GM19035 (cell line): ENCODE measurements around the gene SRI.

Experiments
- ATAC-seq: cut with Tn5 transposase; IDR thresholded peaks from one replicate; pipeline ENCODE4 v1.9.1; 2021; ENCODE audit not compliant: unreplicated experiment

Gene SRI

DNA sequence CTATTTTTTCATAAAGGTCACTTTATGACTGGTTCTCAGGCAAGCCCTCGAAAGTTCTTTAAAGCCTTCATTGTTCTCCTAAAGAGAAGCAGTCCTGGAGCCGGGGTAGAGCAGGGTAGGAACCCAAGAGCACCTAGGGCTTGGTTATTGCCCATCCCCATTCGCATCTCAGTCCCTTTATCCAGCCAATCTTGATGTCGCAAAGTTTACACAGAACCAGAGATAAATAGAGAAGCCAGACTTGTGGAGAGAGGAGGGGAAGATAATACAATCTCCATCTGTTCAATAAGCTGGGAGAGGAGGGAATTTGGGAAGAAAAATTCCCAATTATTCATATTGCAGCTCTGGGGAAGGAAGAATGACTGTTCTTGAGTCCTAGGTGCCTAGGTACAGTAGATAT lies 6.4 kb upstream of the SRI start:
- no peak for ATAC-seq

DNA sequence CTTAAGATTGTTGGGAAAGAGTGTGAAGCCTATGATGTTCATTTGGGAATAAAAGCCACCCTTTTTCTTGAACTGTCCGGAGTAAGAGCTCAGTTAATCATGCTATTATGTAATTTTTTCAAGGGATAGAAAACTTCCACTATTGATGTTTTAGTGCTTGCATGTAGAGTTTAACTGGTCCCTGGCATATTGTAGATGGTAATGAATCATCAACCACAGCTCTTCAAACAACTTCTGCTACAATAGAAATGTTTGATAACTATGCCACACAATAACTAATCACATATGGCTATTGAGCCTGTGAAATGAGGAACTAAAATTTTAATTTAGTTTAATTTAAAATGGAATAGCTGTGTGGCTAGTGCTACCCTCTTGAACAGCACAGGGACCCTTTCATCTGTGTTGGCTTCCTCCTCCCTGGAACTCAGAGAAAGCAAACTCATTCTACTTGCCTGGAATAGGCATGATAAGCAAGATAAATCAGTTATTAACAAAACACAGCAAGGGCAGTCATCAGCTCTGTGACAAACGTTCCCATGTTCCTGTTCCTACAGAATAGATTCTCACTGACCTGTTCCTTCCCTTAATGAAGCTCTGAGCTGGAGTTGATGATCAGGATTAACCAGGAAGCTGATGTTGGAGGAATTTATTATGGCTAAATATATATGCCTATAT lies 4.9 kb upstream of the SRI start:
- no peak for ATAC-seq

DNA sequence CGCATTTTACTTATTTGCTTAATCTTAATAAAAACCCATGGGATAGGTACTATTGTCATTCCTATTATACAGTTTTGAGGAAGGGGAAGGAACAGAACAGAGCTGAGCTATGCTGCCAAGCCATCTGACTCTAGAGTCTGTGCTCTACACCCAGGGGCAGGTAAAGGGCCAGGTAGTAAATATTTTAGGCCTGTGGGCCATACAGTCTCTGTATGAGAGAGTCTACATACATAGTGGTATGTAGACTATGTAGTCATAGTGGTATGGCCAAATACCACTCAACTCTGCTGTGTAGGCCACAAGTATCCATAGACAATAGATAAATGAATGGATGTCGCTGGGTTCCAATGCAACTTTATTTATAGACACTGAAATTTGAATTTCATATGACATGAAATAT lies 3.4 kb upstream of the SRI start:
- no peak for ATAC-seq

DNA sequence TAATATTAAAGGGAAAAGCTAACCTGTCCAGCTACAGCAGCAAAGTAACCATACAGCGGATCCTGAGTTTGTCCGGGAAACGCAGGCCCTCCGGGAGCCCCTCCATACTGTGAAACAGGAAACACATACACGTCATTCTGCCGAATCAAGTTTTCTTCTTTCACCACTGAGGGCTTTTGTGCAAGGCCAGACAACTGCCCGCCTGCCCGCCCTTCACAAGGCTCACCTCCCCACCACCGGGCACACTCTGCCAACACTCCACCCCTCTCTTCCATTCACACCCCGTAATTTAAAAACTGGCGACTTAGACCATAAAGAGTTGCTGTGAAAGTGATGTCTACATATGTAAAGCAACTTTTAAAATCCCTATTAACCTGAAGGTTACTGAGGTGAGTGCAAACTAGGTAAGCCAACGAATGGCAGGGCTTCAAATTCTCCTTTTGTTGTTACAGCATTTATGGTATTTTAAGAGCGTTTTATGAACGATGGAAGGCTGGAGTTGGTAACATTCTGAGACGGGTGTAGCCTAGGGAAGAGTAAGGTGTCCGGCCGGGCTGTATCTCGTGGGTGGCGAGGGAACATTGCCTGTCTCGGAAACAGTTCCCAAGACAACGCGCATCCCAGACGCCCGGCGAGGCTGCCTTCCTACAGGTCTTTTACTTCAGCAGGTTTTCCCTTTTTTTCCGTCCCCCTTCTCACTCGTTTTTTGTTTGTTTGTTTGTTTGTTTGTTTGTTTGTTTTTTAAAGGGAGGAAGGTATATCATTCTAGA lies 817 bp downstream of the SRI start:
- peak; percentile 31 for ATAC-seq

DNA sequence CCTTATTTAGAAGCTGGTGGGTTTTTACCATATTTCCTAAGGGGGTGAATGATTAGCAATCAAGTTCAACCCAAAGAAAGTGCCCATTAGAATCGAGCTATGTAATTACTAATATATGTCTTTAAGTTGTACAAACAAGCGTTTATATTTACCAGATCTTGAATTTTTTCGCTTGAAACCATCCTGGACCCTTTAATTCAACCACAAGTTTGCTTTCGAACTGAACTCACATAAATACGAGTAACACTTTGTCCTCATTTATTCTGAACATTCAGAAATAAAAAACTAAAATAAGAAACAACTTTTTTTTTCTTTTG lies 1.5 kb downstream of the SRI start:
- no peak for ATAC-seq

DNA sequence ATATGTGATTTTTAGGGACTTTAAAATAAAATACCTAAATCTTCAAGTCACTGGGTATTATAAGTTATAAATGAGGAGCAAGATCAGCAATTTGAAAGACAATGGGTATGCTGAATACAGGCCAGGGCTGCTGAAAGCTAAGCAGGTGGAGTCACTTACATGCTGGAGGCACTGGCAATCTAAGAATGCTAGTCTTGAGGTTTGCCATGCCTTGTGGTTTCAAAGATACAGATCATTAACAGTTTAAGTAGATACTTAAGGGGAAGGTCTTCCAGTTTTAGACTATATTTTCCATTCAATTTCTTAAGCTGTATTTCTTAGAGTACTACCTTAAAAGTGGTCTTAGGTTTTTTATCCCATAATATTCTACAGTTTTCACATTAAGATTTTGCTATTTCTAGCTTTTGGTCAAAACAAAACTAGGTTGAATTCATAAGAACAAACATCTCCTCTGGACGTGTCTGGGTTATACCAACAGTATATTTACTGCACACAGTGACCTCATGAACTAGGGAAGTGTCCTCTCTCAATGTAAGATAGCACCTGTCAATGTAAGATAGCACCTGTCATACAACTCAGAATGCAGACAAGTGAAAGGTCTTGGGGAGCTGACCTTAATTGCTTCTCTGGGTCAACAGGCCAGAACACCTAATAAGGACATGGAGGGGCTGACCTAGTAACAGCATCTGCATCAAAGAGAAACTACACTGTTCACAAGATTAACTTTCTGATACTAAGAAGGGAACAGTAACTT lies 2.0 kb downstream of the SRI start:
- ATAC-seq: peak; percentile 68

DNA sequence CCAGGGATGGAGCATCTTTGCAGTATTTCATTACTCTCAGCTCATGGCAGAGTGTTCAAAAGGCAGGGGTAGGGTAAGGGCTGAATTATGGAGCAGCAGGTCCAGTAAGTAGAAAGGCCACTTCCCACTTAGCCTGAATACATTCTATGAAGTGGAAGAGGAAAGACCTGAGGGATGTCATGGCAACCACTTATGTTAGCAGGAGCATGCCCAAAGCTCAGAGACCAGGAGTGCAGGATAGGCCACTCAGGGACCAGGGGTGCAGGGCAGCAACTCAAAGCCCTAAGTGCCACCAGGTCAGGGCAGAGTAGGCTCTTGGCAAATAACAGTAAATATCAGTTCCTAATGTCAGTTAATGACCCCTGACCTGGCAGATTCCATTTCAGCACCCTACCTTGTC lies 3.6 kb downstream of the SRI start:
- no peak for ATAC-seq

DNA sequence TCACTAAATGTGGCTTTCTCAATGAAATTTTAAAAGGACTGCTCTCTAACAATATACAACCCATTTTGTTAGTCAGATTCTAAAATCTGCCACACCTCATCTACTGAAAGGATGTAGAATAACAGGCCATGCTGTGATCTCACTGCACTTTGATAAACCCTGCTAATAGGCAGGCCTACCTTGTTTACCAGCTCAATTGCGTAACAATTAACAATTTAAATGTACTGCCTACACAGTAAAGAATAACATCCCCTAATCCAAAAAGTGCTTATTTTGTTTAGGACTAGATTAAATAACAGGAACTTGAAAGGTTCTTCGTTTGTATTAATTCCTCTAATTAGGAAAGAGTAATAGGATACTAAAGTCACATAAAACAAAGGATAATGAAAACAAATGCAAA lies 4.5 kb downstream of the SRI start:
- no peak for ATAC-seq

DNA sequence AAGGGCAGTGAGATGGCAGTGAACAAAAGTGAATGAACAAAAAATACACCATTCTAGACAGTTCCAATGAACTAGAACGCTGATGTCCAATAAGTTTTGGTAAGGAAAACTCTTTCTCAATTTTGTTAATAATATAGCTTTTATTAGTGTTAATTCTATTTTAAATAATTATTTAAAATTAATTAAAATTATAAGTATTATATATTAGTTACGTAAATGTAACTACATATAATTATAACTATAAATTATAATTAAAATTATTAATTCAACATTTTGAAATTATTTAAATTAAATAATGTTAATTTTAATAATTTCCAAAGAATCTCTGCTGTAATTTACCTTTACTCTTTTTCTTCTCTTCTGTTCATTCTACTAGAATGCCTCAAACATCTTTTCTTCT lies 5.4 kb downstream of the SRI start:
- no peak for ATAC-seq

DNA sequence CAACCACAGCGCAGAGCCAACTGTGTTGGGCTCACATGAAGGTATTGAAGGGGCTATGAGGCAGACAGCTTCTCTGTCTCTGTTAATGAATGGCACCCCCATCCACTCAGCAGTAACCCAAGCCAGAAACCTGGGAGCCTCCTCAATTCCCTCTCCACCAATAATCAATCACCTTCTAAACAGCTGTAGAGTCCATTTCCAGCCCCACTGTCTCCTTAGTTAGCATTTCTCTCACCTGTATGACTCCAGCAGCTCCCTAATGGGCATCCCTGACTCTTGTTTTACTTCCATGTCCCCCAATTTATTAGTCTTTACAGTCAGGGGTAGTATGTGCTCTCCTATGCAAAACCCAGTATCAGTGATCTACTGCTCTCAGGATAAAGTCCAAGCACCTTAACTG lies 6.9 kb downstream of the SRI start:
- no peak for ATAC-seq

DNA sequence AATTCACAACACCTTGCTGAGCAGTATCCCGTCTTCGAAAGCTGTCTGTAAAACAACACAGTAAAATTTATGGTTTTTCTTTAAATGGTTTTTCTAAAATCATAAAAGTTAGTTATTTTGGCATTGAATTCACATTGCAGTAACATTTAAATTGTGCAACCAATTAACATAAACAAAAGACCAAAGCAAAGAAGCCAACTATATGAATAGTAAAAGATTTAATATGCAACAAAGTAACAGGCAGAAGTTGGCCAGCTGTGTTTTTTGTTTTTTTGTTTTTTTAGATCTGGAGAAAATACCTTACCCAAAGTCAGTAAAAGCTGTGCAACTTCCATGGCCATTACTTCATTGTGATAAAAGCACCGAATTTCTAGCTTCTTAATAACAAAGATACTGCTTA lies 11.3 kb downstream of the SRI start:
- ATAC-seq: no peak

DNA sequence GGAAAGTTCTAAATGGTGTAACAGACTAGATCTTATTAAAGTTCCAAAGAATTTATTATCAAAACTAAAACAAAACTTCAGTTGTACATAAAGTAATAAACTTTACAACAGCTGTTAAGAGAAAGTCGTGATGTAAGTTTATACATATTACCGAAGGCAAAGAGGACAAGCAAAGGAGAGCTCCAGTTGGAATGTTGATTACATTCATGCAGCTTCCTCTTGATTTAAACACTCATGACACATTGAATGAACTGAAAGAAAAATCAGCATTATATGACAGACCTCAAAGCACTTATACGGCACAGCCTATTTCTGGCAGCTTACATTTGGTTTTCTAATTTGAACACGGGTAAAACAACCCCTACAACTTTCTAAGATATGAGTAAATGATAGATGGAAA lies 13.6 kb downstream of the SRI start:
- ATAC-seq: no peak

DNA sequence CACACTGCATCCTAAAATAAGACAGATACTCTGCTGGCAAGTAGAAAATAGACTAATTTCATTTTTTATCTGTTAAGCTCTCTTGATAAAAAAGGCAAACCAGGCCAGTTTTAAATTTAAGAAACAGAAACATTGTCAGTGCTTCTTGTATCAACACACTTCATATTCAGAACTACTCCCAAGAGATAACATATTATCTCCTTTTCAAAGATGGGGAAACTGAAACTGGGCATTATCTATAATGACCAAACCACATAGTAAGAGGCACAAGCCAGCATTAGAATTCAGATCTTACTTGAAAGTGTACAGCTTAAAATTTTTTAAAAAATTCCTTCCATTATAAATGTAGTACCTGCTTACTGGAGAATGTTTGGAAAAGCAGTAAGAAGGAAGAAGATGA lies 14.7 kb downstream of the SRI start:
- ATAC-seq: no peak

DNA sequence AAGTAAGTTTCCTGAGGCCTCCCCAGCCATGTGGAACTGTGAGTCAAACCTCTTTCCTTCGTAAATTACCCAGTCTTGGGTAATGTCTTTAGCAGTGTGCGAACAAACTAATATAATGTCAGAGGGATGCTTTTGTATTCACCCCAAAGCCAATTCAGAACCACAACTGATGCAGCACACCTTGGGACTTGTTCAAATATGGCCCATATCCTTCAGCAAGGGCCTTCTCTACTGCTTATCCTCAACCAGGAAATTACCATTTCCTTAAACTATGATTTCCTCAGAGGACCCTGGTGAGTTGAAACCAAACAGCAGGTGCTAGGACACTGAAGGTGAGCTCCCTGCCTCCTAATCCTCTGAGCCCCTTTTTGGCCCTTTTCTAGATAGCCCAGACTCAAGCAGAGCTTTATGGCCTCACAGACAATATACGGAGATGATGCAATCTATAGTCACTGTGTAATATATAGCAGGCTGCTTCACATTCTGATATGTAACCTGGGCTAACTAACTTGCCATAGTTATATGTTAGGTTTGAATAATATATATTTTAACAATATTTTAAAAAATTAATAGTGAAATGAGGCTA lies 15.2 kb downstream of the SRI start:
- no peak for ATAC-seq

DNA sequence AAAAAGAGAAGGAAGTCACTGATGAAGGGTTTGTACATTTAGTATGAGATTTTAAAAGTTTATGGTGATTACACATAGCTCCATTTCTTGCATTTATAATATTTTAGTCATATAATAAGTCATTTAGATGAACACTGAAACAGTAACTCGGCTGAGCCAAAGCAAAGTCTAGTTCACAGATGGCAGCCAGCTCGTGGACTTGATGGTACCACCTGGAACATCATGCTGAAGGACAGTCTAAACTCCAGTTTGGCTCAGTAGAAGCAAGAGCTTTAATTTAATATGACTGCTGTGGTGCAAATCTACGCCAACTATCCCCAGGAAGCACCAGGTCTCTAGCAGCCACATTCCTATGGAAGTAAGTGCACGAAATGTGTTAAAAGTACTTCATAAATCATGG lies 16.4 kb downstream of the SRI start:
- no peak for ATAC-seq

DNA sequence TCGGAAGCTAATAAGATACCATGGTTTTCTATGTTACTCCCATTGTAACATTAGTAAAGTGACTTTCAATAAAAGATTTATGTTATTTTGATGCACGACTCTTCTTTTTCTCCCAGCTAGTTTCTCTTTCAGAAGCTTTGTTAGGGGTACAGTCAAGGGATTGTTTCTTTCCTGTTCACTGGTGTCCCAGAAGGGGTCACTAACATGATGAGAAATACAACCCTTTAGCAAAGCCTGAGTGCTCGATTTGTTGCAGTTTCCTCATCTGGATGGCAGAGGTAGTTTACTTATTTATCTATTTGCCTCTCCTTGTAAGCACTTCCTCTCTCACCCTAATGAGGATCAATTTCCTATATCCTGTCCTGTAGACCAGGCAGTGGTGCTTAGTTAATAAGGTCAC lies 17.0 kb downstream of the SRI start:
- no peak for ATAC-seq

DNA sequence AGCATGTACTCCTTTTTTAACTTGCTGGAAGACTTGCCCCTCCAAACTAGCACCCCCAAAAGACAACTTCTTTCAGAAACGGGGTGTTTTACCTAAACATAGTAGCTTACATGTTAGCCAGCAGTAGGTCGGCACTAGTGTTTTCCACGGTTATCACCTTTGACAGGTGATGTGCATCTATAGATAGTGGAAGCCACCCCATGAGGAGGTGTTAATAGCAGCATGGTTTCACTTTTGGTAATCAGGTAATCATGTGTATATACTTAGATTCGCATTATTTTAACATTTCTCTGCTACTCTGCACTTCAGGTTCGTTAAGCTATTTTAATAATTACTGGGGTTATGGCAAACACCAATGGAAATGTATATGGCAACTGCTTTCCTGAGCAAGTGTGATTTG lies 17.6 kb downstream of the SRI start:
- no peak for ATAC-seq

DNA sequence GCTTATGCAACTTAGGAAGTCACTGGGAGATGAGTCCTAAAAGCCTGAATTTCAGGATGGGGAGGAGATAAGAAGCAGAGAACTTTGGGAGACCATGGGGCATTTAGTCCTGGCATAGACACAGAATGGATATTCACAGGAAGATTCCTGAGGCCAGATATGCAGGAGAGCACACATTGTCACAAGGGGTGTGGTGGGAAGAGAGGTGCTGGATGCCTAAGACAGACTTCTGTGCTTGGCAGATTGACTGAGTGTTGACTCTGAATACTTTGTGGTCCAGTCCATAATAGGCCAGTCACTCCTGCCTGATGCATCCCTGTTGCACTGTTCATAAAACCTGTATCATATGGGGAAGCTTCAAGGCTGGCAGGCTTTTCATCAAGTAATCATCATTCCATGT lies 18.5 kb downstream of the SRI start:
- ATAC-seq: no peak

DNA sequence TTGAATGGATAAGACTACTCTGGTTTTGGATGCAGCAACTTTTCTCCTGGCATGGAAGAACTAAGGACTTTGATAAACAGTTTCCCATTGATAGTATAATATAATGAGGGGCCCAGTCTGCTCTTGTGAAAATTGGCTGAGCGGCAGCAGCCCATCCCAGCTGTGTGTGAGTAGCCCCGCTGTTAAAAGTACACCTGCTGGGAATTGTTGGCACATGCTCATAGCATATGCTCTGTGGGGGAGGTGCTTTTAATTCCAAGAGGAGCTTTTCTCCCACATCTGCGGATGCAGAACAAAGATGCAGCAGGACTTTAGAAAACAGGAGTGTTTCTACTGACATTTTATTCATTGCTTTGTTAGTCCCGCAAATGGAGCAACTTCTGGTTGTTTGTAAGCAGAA lies 19.0 kb downstream of the SRI start:
- no peak for ATAC-seq

DNA sequence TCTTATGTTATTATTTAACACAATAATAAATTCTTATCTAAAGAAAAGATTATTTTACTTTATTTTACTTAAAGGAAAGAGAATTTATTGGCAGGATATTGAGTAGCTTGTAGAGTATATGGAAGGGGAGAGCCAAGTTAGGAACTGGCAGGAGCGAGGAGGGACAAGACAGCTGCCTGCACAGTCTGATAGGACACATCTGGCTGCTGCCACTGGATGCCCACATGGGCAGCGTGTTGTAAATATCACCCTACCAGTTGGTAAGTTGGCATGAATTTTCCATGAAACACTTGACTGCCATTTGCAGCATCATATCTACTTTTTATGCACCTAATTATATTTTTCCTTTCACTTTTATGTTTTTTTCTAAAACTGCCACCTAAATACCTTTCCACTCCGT lies 19.6 kb downstream of the SRI start:
- ATAC-seq: no peak

DNA sequence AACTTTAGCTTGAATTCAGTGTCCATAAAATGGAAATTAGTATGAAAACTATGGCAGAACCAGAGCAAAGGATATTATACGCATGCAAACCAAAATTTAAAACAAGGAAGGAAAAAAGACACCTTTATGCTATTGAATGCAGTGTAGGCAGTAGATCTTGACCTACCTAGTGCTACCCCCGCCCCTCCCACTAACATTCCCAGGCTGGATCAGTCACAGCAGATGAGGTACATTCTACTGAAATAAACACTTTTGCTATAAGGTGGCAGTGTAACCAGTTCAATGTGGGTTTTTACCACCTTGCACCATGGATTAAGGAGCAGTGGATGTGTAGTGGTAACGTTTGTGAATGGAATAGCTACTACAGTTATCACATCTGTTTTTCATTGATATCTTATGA lies 27.9 kb downstream of the SRI start:
- ATAC-seq: no peak

DNA sequence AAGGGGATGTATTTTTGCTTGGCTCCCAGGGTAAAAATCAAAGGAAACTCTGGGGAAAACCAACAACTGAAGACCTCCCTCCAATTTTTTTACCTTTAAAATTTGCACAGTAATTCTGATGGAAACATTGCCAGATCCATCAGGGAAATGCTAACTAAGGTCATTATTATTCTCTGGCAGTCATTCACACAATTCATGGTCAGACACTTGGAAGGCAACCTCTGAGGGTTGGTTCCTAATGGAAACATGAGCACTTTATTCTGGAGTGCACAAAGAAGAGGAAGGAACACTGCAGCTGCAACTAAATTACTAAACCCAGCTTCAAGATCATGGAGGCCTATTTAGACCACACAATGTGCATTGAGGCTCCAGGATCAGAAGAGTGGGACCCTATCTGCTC lies 34.2 kb downstream of the SRI start:
- no peak for ATAC-seq
